NCI-H2196 (cell line): Measurements from ENCODE around the gene CUL5.

Experiments used
- DNase-seq: peaks from one replicate; lab custom pipeline; 2025; ENCODE audit not compliant: unreplicated experiment; lab: John Stamatoyannopoulos, UW

Gene CUL5

GRCh38 chr11:108008656-108009496 is at the start of gene CUL5:
Gene CUL5, plus strand, starts transcription at chr11:108008898. Its CDS starts 451 bp downstream, at chr11:108009349.
- peak; percentile 94 for DNase-seq

GRCh38 chr11:107961480-107961879 is 47.2 kb upstream of the CUL5 start:
- DNase-seq: no peak

DNA sequence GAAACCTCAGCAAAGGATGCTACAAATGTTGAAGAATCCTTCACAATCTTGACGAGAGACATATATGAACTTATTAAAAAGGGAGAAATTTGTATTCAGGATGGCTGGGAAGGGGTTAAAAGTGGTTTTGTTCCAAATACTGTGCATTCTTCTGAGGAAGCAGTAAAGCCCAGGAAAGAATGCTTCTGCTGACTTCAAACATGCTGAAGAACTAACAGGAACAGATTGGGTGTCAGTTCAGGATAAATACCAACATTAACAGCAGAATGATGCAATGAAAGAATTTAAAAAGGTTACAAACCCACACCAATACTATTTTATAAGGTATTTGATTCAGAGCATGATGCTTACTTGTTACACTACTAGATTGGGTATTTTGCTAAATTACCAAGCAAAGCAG is 46.5 kb upstream of the CUL5 start:
- DNase-seq: no peak

DNA sequence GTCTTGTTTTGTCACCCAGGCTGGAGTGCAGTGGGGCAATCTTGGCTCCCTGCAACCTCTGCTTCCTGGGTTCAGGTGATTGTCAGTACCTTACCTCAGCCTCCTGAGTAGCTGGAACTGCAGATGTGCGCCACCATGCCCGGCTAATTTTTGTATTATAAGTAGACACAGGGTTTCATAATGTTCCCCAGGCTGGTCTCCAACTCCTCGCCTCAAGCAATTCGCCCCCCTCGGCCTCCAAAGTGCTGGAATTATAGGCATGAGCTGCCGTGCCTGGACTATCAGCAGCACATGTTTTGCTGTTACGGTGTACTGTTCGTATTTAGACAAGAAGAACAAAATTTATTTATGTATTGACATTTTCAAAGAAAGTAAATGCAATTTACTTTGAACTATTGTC is 45.6 kb upstream of the CUL5 start:
- DNase-seq: no peak

DNA sequence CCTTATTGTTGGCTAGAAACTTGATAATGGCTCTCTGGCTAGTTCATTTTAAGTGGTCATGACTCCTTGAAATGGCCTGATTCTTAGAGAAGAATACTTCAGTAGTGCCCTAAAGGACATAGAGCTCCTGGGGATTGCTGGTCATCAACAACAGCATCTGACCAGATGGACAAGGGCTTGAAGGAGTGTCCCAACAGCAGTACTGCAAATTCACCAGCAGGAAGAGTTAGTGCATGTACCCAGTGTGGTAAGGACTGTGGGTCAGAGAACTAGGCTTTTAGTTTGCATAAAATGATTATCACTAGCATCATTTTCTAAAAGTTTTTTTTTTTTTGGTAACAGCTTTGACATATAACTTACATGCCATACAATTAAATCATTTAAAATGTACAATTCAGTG is 39.5 kb upstream of the CUL5 start:
- DNase-seq: no peak

DNA sequence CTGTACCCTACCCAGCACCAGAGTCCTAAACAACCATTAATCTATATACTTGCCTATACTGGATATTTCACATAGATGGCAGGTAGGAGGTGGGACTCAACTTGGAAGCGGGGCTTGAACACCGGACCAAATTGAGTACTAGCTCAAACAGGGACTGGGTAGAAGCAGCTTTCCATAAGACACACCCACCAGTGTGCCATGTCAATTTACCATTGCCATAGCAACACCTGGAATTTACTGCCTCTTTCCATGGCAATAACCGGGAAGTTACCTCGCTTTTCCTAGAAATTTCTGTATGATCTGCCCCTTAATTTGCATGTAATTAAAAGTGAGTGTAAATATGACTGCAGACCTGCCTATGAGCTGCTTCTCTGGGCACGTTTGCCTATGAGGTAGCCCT is 38.6 kb upstream of the CUL5 start:
- no peak for DNase-seq

DNA sequence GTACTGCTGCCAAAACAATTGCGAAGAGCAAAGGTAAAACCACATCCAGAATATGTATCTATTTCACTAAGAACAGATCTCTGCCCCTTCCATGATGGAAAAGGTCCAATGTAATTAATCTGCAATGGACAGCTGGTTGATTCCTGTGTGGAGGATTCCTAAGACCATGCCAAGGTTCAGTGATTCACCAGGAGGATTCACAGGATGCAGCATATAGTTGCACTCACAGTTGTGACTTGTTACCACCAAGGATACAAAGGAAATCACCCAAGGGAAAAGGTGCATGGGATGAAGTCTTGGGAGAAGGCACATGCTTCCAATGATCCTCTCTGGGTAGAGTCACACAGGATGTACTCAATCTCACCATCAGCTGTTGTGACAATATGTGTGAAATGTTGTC is 35.1 kb upstream of the CUL5 start:
- no peak for DNase-seq

DNA sequence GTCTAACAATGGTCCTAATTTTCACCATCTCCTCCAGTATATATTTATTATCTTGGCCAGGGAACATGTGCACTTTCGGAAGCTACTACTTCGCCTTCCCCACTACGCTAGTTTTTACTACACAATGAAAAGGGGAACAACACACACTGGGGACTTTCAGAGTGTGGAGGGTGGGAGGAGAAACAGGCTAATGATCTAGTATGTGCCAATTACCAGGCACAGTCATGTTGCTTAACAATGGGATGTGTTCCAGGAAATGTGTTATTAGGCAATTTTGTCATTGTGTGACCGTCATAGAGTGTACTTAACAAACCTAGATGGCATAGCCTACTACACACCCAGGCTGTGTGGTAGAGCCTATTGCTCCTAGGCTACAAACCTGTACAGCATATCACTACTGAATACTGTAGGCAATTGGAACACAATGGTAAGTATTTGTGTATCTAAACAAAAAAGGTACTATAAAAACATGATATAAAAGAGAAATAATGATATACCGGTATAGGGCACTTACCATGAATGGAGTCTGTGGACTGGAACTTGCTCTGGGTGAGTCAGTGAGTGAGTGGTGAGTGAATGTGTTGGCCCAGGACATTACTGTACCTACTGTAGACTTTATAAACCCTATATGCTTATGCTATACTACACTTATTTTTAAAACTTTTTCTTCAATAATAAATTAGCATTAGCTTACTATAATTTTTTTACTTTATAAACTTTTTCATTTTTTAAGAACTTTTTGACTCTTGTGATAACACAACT is 20.1 kb upstream of the CUL5 start:
- no peak for DNase-seq

GRCh38 chr11:107991868-107992414 is 16.8 kb upstream of the CUL5 start:
- DNase-seq: no peak

- no peak for DNase-seq
Measured at GRCh38 chr11:107996006-107996776, 12.5 kb upstream of the CUL5 start.

- no peak for DNase-seq
Measured at GRCh38 chr11:107998761-107999160, 9.9 kb upstream of the CUL5 start.

- peak; percentile 45 for DNase-seq
Measured at GRCh38 chr11:107999759-108000455, 8.8 kb upstream of the CUL5 start.

- DNase-seq: no peak
Measured at GRCh38 chr11:108002476-108002875, 6.2 kb upstream of the CUL5 start.

GRCh38 chr11:108003623-108004022 is 5.1 kb upstream of the CUL5 start:
- no peak for DNase-seq

DNA sequence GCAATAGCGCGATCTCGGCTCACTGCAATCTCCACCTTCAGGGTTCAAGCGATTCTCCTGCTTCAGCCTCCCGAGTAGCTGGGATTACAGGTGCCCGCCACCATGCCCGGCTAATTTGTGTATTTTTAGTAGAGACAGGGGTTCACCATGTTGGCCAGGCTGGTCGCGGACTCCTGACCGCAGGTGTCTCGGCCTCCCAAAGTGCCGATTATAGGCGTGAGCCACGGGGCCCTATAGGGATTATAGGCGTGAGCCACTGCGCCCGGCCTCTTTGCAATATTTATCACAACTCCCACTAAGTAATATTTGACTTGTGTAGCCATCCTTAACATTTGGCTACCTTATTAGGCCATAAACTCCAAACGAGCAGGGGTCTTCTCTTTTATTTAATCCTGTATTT is 879 bp upstream of the CUL5 start:
- DNase-seq: no peak

- no peak for DNase-seq
Measured at GRCh38 chr11:108009497-108010370, 1.0 kb downstream of the CUL5 start.

- no peak for DNase-seq
Measured at GRCh38 chr11:108012139-108012725, 3.5 kb downstream of the CUL5 start.

DNA sequence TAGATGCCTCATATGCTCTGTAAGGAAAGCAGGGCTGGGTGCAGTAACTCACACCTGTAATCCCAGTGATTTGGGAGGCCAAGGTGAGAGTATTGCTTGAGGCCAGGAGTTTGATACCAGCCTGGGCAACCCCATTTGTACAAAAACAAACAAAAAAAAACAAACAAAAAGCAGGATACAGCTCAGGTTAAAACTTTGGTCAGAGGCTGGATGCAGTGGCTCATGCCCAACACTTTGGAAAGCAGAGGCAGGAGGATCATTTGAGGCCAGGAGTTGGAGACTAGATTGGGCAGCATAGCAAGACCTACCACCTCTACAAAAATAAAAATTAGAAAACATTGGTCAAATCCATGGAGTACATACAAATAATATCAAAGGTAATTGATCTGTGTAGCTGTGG is 7.9 kb downstream of the CUL5 start:
- no peak for DNase-seq

- no peak for DNase-seq
Measured at GRCh38 chr11:108018708-108019107, 10.0 kb downstream of the CUL5 start.
